Osteoblast (primary cell): ENCODE results near the gene TNKS1BP1. TPM values are rescaled to one million over a fixed set of nuclear protein-coding genes. Genes with fewer than 3 reads are reported as not detected.

Source experiments
- DNase-seq: peaks from one replicate; pipeline ENCODE4 v3.0.0; 2011; ENCODE audit warnings: low spot score, mixed read lengths; ENCODE audit not compliant: insufficient read length; ENCODE audit errors: missing footprints
- H2AFZ ChIP-seq: 2 replicates; pipeline ENCODE4 v1.6.0; 2011; ENCODE audit warnings: mild to moderate bottlenecking, low read length
- H3K27ac ChIP-seq: 2 replicates; pipeline ENCODE4 v1.5.1; 2011; ENCODE audit warnings: mild to moderate bottlenecking, low read depth, low read length, moderate library complexity
- H3K27me3 ChIP-seq: 2 replicates; pipeline ENCODE4 v1.6.0; 2012; ENCODE audit warnings: mild to moderate bottlenecking, control low read depth, inconsistent platforms, low read length, moderate library complexity; ENCODE audit not compliant: insufficient read depth
- H3K36me3 ChIP-seq: 2 replicates; pipeline ENCODE4 v1.5.1; 2011; ENCODE audit warnings: mild to moderate bottlenecking, low read length, control low read depth, moderate library complexity; ENCODE audit not compliant: insufficient read depth
- H3K4me1 ChIP-seq: 2 replicates; pipeline ENCODE4 v1.5.1; 2011; ENCODE audit warnings: mild to moderate bottlenecking, low read length, control low read depth, moderate library complexity; ENCODE audit not compliant: insufficient read depth
- H3K4me2 ChIP-seq: 2 replicates; pipeline ENCODE4 v1.6.0; 2011; ENCODE audit warnings: mild to moderate bottlenecking, low read length; ENCODE audit not compliant: insufficient read depth
- H3K4me3 ChIP-seq: fragments of 200-600 bp; sonication (generic); 3 replicates; pipeline ENCODE4 v1.5.1; 2012; ENCODE audit warnings: mild to moderate bottlenecking, low read length, inconsistent platforms; ENCODE audit not compliant: insufficient read depth
- H3K79me2 ChIP-seq: 2 replicates; pipeline ENCODE4 v1.6.0; 2012; ENCODE audit warnings: mild to moderate bottlenecking, low read length, control low read depth, inconsistent platforms; ENCODE audit not compliant: insufficient read depth
- H3K9me3 ChIP-seq: 2 replicates; pipeline ENCODE4 v1.5.1; 2011; ENCODE audit warnings: low read depth, low read length, control low read depth
- H4K20me1 ChIP-seq: 2 replicates; pipeline ENCODE4 v1.6.0; 2012; ENCODE audit warnings: mild to moderate bottlenecking, low read length, control low read depth; ENCODE audit not compliant: insufficient read depth
- CTCF ChIP-seq: IDR thresholded peaks from 2 replicates; pipeline ENCODE4 v1.5.1; 2011; ENCODE audit warnings: mild to moderate bottlenecking, low read depth, low read length, moderate library complexity; ENCODE audit errors: extremely low read depth
- total RNA-seq: library from RNA; depleted of rRNA; stranded (reverse); fragments of >200 nt; gene quantifications from 2 replicates; pipeline ENCODE4 v1.2.3, GENCODE V29; 2012

Gene TNKS1BP1
- total RNA-seq, 1 donor, result 74.6 TPM

- peak; percentile 80 for DNase-seq
- H3K9me3 ChIP-seq, result peaks cover 2% of the 10 kb centered on the region
- H3K4me2 ChIP-seq, result no peak overlapping the region
- no peaks in the 10 kb centered on the region for H4K20me1 ChIP-seq
- TF ChIP-seq CTCF, result no peak
- H3K27ac ChIP-seq, result no peak overlapping the region
- no peak overlapping the region for H2AFZ ChIP-seq
- H3K4me1 ChIP-seq, result peaks cover 5% of the 10 kb centered on the region
- H3K27me3 ChIP-seq, result peaks cover 9% of the 10 kb centered on the region
- H3K36me3 ChIP-seq, result no peaks in the 10 kb centered on the region
- no peak overlapping the region for H3K4me3 ChIP-seq
- no peaks in the 10 kb centered on the region for H3K79me2 ChIP-seq
These were observed 24.0 kb upstream of the TNKS1BP1 start for GRCh38 chr11:57348636-57349313.

- Histone ChIP-seq H3K4me3 (no peak overlapping the region), H3K36me3 (no peaks in the 10 kb centered on the region), H2AFZ (no peak overlapping the region), H3K4me1 (peaks cover 5% of the 10 kb centered on the region), H3K4me2 (no peak overlapping the region), H4K20me1 (no peaks in the 10 kb centered on the region), H3K27ac (no peak overlapping the region), H3K27me3 (peaks cover 9% of the 10 kb centered on the region), H3K79me2 (no peaks in the 10 kb centered on the region), H3K9me3 (peaks cover 2% of the 10 kb centered on the region)
- no peak for TF ChIP-seq CTCF
- peak; percentile 23 for DNase-seq
These were observed 23.3 kb upstream of the TNKS1BP1 start for GRCh38 chr11:57348052-57348451.

GRCh38 chr11:57347336-57347735 is 22.6 kb upstream of the TNKS1BP1 start:
- no peaks in the 10 kb centered on the region for H3K79me2 ChIP-seq
- peaks cover 5% of the 10 kb centered on the region for H3K27me3 ChIP-seq
- no peaks in the 10 kb centered on the region for H3K36me3 ChIP-seq
- DNase-seq, result peak; percentile 46
- H3K4me1 ChIP-seq, result peaks cover 5% of the 10 kb centered on the region
- TF ChIP-seq CTCF, result no peak
- no peak overlapping the region for H2AFZ ChIP-seq
- H3K9me3 ChIP-seq, result peaks cover 2% of the 10 kb centered on the region
- H4K20me1 ChIP-seq, result no peaks in the 10 kb centered on the region
- no peak overlapping the region for H3K4me2 ChIP-seq
- H3K27ac ChIP-seq, result no peak overlapping the region
- no peak overlapping the region for H3K4me3 ChIP-seq

GRCh38 chr11:57345555-57346211 is 20.9 kb upstream of the TNKS1BP1 start:
- peaks cover 5% of the 10 kb centered on the region for H3K4me1 ChIP-seq
- no peaks in the 10 kb centered on the region for H3K9me3 ChIP-seq
- H4K20me1 ChIP-seq, result no peaks in the 10 kb centered on the region
- no peak overlapping the region for H3K4me3 ChIP-seq
- H3K36me3 ChIP-seq, result no peaks in the 10 kb centered on the region
- no peak overlapping the region for H3K4me2 ChIP-seq
- H3K27ac ChIP-seq, result no peak overlapping the region
- H3K27me3 ChIP-seq, result no peaks in the 10 kb centered on the region
- no peaks in the 10 kb centered on the region for H3K79me2 ChIP-seq
- peak overlapping the region; percentile 90 for H2AFZ ChIP-seq
- DNase-seq, result peak; percentile 97
- TF ChIP-seq CTCF, result peak; percentile 61
